Thyroid gland (tissue), 4 donors: Measurements from ENCODE around the gene PIGV. TPM values are rescaled to one million over a fixed set of nuclear protein-coding genes. Genes with fewer than 3 reads are reported as not detected.

ENCODE experiments used
- DNase-seq, 2 donors: peaks; one replicate each; pipeline ENCODE4 v3.0.0-alpha.2; 2019
- H3K27ac ChIP-seq, 3 donors: fragments of 200-600 bp; sonication (generic); 1 replicate in 2 of 3; 2 replicates in 1 of 3; pipeline ENCODE4 v1.5.1; 2016 to 2019; ENCODE audit warnings: mild to moderate bottlenecking in 1 of 3, moderate library complexity in 1 of 3
- H3K27me3 ChIP-seq: fragments of 200-600 bp; sonication (generic); one replicate; pipeline ENCODE4 v1.5.1; 2019
- H3K36me3 ChIP-seq, 2 donors: fragments of 200-600 bp; sonication (generic); one replicate each; pipeline ENCODE4 v1.5.1; 2016 to 2019
- H3K4me1 ChIP-seq, 2 donors: fragments of 200-600 bp; sonication (generic); one replicate each; pipeline ENCODE4 v1.5.1; 2017 to 2019
- H3K4me3 ChIP-seq, 3 donors: fragments of 200-600 bp; sonication (generic); replicated peaks in 1 of 3; 1 replicate in 2 of 3; 2 replicates in 1 of 3; pipeline ENCODE4 v1.5.1; 2016; ENCODE audit warnings: mild to moderate bottlenecking in 1 of 3
- H3K9me3 ChIP-seq: fragments of 200-600 bp; sonication (generic); one replicate; pipeline ENCODE4 v1.5.1; 2017
- CTCF ChIP-seq, 6 experiments: fragments of 200-600 bp in 3 of 6; fragments of 450-650 bp in 3 of 6; sonication (generic) in 3 of 6; IDR thresholded peaks; one replicate each; pipeline ENCODE4 v1.5.1; 2016 to 2019; ENCODE audit warnings: antibody characterized with exemption in 6 of 6, mild to moderate bottlenecking in 2 of 6, inconsistent platforms in 1 of 6, moderate library complexity in 1 of 6
- POLR2A ChIP-seq, 2 donors: fragments of 450-650 bp; IDR thresholded peaks; one replicate each; pipeline ENCODE4 v1.6.1; 2017; ENCODE audit warnings: antibody characterized with exemption in 2 of 2, mild to moderate bottlenecking in 2 of 2, moderate library complexity in 1 of 2
- WGBS, 2 donors: methylation state at CpG; one replicate each; pipeline ENCODE4 v1.1.5; 2017; 5-methylcytosine and 5-hydroxymethylcytosine counted together
- intact Hi-C: fragments of 100-400 bp; cut with DNase I; formaldehyde crosslinking; loops from one replicate; pipeline ENCODE4 v1.15.1; 2023
- total RNA-seq, 4 donors: library from RNA; depleted of rRNA; stranded (reverse); fragments of >200 nt; gene quantifications; one replicate each; pipeline ENCODE4 v1.2.3, GENCODE V29; 2016

The PIGV gene
- total RNA-seq, 4 donors from 2014 or later, result 20.5 to 39.4 (median 27.8) TPM

- 66 to 67% methylated on average over 3 of the region's 3 CpGs for WGBS, 2 donors
- H3K9me3 ChIP-seq, result no peaks in the 10 kb centered on the region
- no peaks in the 10 kb centered on the region for H3K27me3 ChIP-seq
- H3K4me3 ChIP-seq, result no peak overlapping the region
- intact Hi-C loops, result loop anchor here (5.0 kb wide), 1 partner anchor 92 kb away; the partner anchor contains the start of gene ARID1A
- H3K27ac ChIP-seq, result peak overlapping the region in 1 of 3 donors; percentile 98
- H3K4me1 ChIP-seq, result peaks cover 12 to 25% of the 10 kb centered on the region in 2 donors
- peaks cover 0 to 5% of the 10 kb centered on the region in 2 donors for H3K36me3 ChIP-seq
- no peak for DNase-seq
- TF ChIP-seq POLR2A (IDR thresholded peaks at IDR 0.05), result no peak
- no peak for TF ChIP-seq CTCF (IDR thresholded peaks at IDR 0.05)
Observed at GRCh38 chr1:26789612-26789865, 1.8 kb downstream of the PIGV start.

- no peaks in the 10 kb centered on the region for H3K27me3 ChIP-seq
- no peak for DNase-seq
- intact Hi-C loops, result loop anchor here (2.0 to 5.0 kb wide), 3 partner anchors 93 to 187 kb away; partner anchors contain the start of gene ARID1A
- WGBS, 2 donors, result 65 to 68% methylated on average over 4 of the region's 4 CpGs
- H3K4me3 ChIP-seq, result no peak overlapping the region
- peaks cover 0 to 6% of the 10 kb centered on the region in 2 donors for H3K36me3 ChIP-seq
- no peaks in the 10 kb centered on the region for H3K9me3 ChIP-seq
- TF ChIP-seq POLR2A (IDR thresholded peaks at IDR 0.05) (no peak), CTCF (IDR thresholded peaks at IDR 0.05) (no peak)
- H3K4me1 ChIP-seq, result peaks cover 12 to 21% of the 10 kb centered on the region in 2 donors
- no peak overlapping the region for H3K27ac ChIP-seq
Observed at GRCh38 chr1:26789931-26790330, 2.2 kb downstream of the PIGV start.

GRCh38 chr1:26790551-26790953 is 2.8 kb downstream of the PIGV start:
- no peaks in the 10 kb centered on the region for H3K27me3 ChIP-seq
- H3K4me1 ChIP-seq, result peaks cover 12 to 18% of the 10 kb centered on the region in 2 donors
- no peaks in the 10 kb centered on the region for H3K9me3 ChIP-seq
- DNase-seq, result no peak
- no peak overlapping the region for H3K4me3 ChIP-seq
- H3K36me3 ChIP-seq, result peaks cover 0 to 6% of the 10 kb centered on the region in 2 donors
- 72% methylated on average over 5 of the region's 5 CpGs for WGBS, 2 donors
- TF ChIP-seq POLR2A (IDR thresholded peaks at IDR 0.05) (no peak), CTCF (IDR thresholded peaks at IDR 0.05) (no peak)
- intact Hi-C loops, result loop anchor here (2.0 to 5.0 kb wide), 2 partner anchors 113 to 188 kb away; no protein-coding TSS in a partner anchor
- H3K27ac ChIP-seq, result no peak overlapping the region

GRCh38 chr1:26791148-26791547 is 3.4 kb downstream of the PIGV start:
- Histone ChIP-seq H3K27ac (no peak overlapping the region), H3K4me1 (peaks cover 7 to 12% of the 10 kb centered on the region in 2 donors), H3K36me3 (peaks cover 0 to 6% of the 10 kb centered on the region in 2 donors), H3K27me3 (no peaks in the 10 kb centered on the region), H3K4me3 (no peak overlapping the region), H3K9me3 (no peaks in the 10 kb centered on the region)
- DNase-seq, result no peak
- TF ChIP-seq POLR2A (IDR thresholded peaks at IDR 0.05), result no peak
- no peak for TF ChIP-seq CTCF (IDR thresholded peaks at IDR 0.05)
- intact Hi-C loops, result loop anchor here (2.0 to 5.0 kb wide), 2 partner anchors 114 to 188 kb away; no protein-coding TSS in a partner anchor
- 69 to 72% methylated on average over 6 of the region's 6 CpGs for WGBS, 2 donors

GRCh38 chr1:26791626-26792025 is 3.9 kb downstream of the PIGV start:
- H3K4me3 ChIP-seq, result no peak overlapping the region
- no peak overlapping the region for H3K27ac ChIP-seq
- no peaks in the 10 kb centered on the region for H3K27me3 ChIP-seq
- no peak for DNase-seq
- TF ChIP-seq POLR2A (IDR thresholded peaks at IDR 0.05) (no peak), CTCF (IDR thresholded peaks at IDR 0.05) (no peak)
- H3K9me3 ChIP-seq, result no peaks in the 10 kb centered on the region
- H3K4me1 ChIP-seq, result peaks cover 2 to 7% of the 10 kb centered on the region in 2 donors
- WGBS, 2 donors, result 72 to 78% methylated on average over 3 of the region's 3 CpGs
- peaks cover 0 to 6% of the 10 kb centered on the region in 2 donors for H3K36me3 ChIP-seq
- intact Hi-C loops, result loop anchor here (2.0 to 5.0 kb wide), 2 partner anchors 114 to 189 kb away; no protein-coding TSS in a partner anchor
